ENCODE results near the gene CAMKK2. TPM values are rescaled to one million over a fixed set of nuclear protein-coding genes. Genes with fewer than 3 reads are reported as not detected.
A peak's percentile ranks its signal among the peaks of the same experiment; 100 is the strongest.
"Not testable (repeated sequence)": the region's sequence is repeated elsewhere in the genome, so short reads cannot be mapped to it uniquely, and the experiment has no call there.

CAMKK2 gene
- total and polyA plus RNA-seq, 7 donors = 4.4 to 12.3 (median 8.3) TPM

DNA sequence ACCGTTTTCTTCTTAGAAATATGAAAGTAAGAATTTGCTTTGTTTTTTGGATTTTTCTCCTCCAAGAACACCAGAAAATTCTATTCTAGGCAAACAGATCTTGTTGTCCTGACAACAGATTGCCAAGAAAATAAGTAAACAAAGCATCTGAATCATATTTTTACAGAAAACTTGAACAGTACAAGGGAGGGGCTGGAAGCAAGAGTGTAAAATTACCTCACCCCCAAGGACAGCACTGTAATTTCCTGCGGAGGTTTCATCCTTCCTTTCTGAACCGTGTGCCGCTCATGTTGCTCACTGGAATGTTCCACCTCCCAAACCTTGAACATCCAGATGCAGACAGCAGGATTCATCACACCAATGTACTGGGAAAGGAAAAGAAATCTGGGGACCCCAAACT, 5.4 kb upstream of the CAMKK2 start:
- Histone ChIP-seq H3K4me3 (no peak overlapping the region), H3K36me3 (ENCODE audit: insufficient read depth in 1 of 2, low read depth in 1 of 2) (peaks cover 0 to under 1% of the 10 kb centered on the region in 2 donors), H3K9me3 (no peaks in the 10 kb centered on the region), H3K27ac (no peak overlapping the region), H3K27me3 (ENCODE audit: insufficient read depth in 3 of 3, low read length in 2 of 3) (no peaks in the 10 kb centered on the region), H3K4me1 (peaks cover 17% of the 10 kb centered on the region)
- 48 to 49% (median 49%) methylated on average over 4 of the region's 4 CpGs for WGBS, 3 donors
- DNase-seq (no peak), ATAC-seq (no peak)
- TF ChIP-seq, protein P1, sequence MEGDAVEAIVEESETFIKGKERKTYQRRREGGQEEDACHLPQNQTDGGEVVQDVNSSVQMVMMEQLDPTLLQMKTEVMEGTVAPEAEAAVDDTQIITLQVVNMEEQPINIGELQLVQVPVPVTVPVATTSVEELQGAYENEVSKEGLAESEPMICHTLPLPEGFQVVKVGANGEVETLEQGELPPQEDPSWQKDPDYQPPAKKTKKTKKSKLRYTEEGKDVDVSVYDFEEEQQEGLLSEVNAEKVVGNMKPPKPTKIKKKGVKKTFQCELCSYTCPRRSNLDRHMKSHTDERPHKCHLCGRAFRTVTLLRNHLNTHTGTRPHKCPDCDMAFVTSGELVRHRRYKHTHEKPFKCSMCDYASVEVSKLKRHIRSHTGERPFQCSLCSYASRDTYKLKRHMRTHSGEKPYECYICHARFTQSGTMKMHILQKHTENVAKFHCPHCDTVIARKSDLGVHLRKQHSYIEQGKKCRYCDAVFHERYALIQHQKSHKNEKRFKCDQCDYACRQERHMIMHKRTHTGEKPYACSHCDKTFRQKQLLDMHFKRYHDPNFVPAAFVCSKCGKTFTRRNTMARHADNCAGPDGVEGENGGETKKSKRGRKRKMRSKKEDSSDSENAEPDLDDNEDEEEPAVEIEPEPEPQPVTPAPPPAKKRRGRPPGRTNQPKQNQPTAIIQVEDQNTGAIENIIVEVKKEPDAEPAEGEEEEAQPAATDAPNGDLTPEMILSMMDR (IDR thresholded peaks at IDR 0.05) = no peak
- intact Hi-C loops (cut with DNase I) = no loop called here

- 58 to 82% (median 60%) methylated on average over 4 of the region's 4 CpGs for WGBS, 3 donors
Measured at GRCh38 chr12:121300083-121300819, 3.7 kb upstream of the CAMKK2 start.

GRCh38 chr12:121299662-121300061, 3.2 kb upstream of the CAMKK2 start:
- Histone ChIP-seq H3K27ac (no peak overlapping the region), H3K9me3 (no peaks in the 10 kb centered on the region), H3K27me3 (ENCODE audit: insufficient read depth in 3 of 3, low read length in 2 of 3) (no peaks in the 10 kb centered on the region), H3K4me1 (peaks cover 22% of the 10 kb centered on the region), H3K4me3 (no peak overlapping the region), H3K36me3 (ENCODE audit: insufficient read depth in 1 of 2, low read depth in 1 of 2) (no peaks in the 10 kb centered on the region)
- DNase-seq = no peak
- 94% methylated on average over 4 of the region's 4 CpGs for WGBS, 3 donors
- intact Hi-C loops (cut with DNase I) = loop anchor here in 1 of 2 donors (5.0 kb wide), 1 partner anchor 53 kb away; the partner anchor contains the start of gene ANAPC5
- ATAC-seq = no peak
- TF ChIP-seq, protein P1 (IDR thresholded peaks at IDR 0.05) = no peak

More at GRCh38 chr12:121300083-121300819, 3.7 kb upstream of the CAMKK2 start:
- no peak overlapping the region for H3K27ac ChIP-seq
- H3K36me3 ChIP-seq (ENCODE audit: insufficient read depth in 1 of 2, low read depth in 1 of 2) = no peaks in the 10 kb centered on the region
- intact Hi-C loops (cut with DNase I) = no loop called here
- H3K27me3 ChIP-seq (ENCODE audit: insufficient read depth in 3 of 3, low read length in 2 of 3) = no peaks in the 10 kb centered on the region
- H3K4me3 ChIP-seq = no peak overlapping the region
- TF ChIP-seq, protein P1 (IDR thresholded peaks at IDR 0.05) = no peak
- no peaks in the 10 kb centered on the region for H3K9me3 ChIP-seq
- DNase-seq (no peak), ATAC-seq (no peak)
- H3K4me1 ChIP-seq = peaks cover 21% of the 10 kb centered on the region

- H3K27ac ChIP-seq; H3K4me3 ChIP-seq; H3K9me3 ChIP-seq; H3K27me3 ChIP-seq (ENCODE audit: insufficient read depth in 3 of 3, low read length in 2 of 3); H3K36me3 ChIP-seq (ENCODE audit: insufficient read depth in 1 of 2, low read depth in 1 of 2); DNase-seq; ATAC-seq: not testable (repeated sequence)
- intact Hi-C loops (cut with DNase I) = loop anchor here in 1 of 2 donors (5.0 kb wide), 1 partner anchor 54 kb away; the partner anchor contains the start of gene ANAPC5
- H3K4me1 ChIP-seq = peaks cover 22% of the 10 kb centered on the region
- WGBS, 3 donors = 93 to 97% (median 96%) methylated on average over 13 of the region's 13 CpGs
Measured at GRCh38 chr12:121298411-121298810, 1.9 kb upstream of the CAMKK2 start.

GRCh38 chr12:121297435-121297991, 1.0 kb upstream of the CAMKK2 start:
- Histone ChIP-seq H3K27me3 (ENCODE audit: insufficient read depth in 3 of 3, low read length in 2 of 3) (no peaks in the 10 kb centered on the region), H3K9me3 (no peaks in the 10 kb centered on the region), H3K27ac (peak overlapping the region; percentile 73), H3K4me1 (peaks cover 22% of the 10 kb centered on the region), H3K36me3 (ENCODE audit: insufficient read depth in 1 of 2, low read depth in 1 of 2) (peaks cover 0 to 5% of the 10 kb centered on the region in 2 donors), H3K4me3 (peak overlapping the region; percentile 99)
- WGBS, 3 donors = 11 to 21% (median 14%) methylated on average over 21 of the region's 21 CpGs
- ATAC-seq (peak in 1 of 4 donors; percentile 19), DNase-seq (no peak)
- intact Hi-C loops (cut with DNase I) = loop anchor here in 1 of 2 donors (5.0 kb wide), 1 partner anchor 55 kb away; the partner anchor contains the start of gene ANAPC5
- TF ChIP-seq, protein P1 (IDR thresholded peaks at IDR 0.05) = no peak

Data from psoas muscle (tissue), 8 donors.